Stimulated activated CD4-positive, alpha-beta T cell treated with anti-CD3 and anti-CD28 coated beads, TNF-alpha, amount 100 ng/mL, for 48 hours (primary cell): ENCODE measurements around the gene HOXA6.

Source experiments
- DNase-seq, 3 donors: peaks; one replicate each; pipeline ENCODE4 v3.0.0-alpha.2; 2020; ENCODE audit warnings: low read depth in 3 of 3

The HOXA6 gene

DNA sequence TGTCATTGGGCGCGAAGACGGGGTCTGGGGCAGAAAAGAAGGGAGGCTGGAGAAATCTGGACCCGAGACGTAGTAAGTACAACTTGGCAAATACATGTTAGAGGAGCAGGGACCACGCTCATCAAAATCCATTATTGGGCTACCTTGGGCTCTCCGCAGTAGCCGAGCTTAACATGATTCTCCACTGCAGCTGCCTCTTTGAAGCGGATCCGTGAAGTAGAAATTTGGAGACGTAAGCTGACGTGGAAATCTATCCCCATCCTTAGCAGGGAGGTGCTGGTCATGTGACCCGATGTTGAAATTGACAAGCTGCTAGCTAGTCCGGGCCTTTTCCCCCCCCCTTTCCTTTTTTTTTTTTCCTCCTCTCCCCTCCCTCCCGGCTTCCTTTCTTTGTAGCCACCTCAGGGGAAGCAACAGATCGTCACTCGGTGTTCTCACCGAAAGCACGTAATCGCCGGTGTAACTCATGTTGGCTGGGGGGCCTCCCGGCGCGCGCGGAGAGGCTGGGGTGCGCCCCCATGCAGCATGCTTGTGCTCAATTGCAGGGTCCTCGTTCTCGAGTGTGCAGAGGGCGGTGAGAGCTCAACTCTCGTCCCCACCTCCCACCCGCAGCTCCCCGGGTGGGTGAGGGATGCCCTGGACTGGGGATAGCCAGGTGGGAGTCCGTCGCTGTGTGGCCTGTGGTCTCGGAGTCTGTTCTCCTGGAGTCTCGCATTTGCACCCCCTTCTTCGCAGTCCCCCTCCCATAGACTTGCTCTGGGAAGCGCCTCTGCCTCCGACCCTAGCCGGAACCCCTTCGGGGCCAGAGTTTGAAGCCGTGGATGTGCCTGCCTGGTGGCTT lies 37.7 kb upstream of the HOXA6 start, which contains the start of gene HOXA11:
TSS of gene HOXA11 (minus strand) at position 220 of the 841 bp plus-strand sequence. CDS start at position 132, 88 bp downstream.
- DNase-seq: no peak

- DNase-seq: no peak
These were observed 36.9 kb upstream of the HOXA6 start for GRCh38 chr7:27184337-27185012.

GRCh38 chr7:27183682-27184336 lies 36.2 kb upstream of the HOXA6 start:
- no peak for DNase-seq

GRCh38 chr7:27182861-27183681 lies 35.5 kb upstream of the HOXA6 start:
- no peak for DNase-seq

GRCh38 chr7:27182285-27182841 lies 34.8 kb upstream of the HOXA6 start:
- no peak for DNase-seq

- no peak for DNase-seq
These were observed 34.3 kb upstream of the HOXA6 start for GRCh38 chr7:27181795-27182275.

- DNase-seq: no peak
These were observed 33.2 kb upstream of the HOXA6 start for GRCh38 chr7:27180431-27181420.

- peak in 2 of 3 donors; percentile 51 to 58 for DNase-seq
These were observed 32.2 kb upstream of the HOXA6 start for GRCh38 chr7:27179503-27180430.

DNA sequence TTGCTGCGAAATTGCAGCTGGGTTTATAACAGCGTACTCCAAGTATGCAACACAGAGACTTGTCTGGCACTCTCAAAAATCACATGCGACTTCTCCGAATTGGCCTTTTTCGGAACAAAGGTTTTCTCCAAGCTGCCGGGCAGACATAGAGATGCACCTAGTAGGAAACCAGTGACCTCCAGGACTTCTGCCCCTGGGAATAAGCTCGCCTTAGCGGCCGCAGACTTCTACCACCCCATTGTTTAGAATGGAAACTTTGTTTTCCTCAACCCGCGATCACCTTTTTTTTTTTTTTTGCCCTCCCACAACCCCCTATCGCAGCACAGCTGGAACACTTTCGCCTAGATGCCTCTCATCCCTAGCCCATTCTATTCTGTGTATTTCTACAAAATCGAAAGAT lies 31.5 kb upstream of the HOXA6 start:
- no peak for DNase-seq

- no peak for DNase-seq
These were observed 30.8 kb upstream of the HOXA6 start for GRCh38 chr7:27178366-27178765.

DNA sequence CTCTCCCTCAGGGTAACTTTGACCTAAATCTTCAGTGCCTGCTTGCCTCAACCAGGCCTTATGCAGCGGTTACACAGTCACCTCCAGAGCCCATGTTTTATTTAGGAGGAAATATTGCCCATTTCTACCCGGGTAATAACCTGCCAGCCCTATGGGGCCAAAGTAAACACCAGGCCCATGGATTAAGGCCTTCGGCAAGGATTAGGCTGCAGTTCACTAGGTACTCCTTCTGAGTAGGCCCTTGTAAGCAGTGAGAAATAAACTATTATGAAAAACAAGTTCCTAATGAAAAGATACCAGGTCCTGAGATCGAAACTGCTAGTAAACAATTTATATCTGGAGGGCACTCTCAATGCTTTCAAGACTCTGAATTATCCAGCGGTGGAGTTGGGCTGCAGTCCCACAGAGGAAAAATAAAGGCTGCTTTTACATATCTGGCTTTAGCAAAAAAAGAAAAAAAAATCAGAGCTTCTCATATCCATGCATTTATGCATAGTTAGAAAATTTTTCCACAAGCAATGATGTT lies 30.3 kb upstream of the HOXA6 start:
- DNase-seq: no peak

DNA sequence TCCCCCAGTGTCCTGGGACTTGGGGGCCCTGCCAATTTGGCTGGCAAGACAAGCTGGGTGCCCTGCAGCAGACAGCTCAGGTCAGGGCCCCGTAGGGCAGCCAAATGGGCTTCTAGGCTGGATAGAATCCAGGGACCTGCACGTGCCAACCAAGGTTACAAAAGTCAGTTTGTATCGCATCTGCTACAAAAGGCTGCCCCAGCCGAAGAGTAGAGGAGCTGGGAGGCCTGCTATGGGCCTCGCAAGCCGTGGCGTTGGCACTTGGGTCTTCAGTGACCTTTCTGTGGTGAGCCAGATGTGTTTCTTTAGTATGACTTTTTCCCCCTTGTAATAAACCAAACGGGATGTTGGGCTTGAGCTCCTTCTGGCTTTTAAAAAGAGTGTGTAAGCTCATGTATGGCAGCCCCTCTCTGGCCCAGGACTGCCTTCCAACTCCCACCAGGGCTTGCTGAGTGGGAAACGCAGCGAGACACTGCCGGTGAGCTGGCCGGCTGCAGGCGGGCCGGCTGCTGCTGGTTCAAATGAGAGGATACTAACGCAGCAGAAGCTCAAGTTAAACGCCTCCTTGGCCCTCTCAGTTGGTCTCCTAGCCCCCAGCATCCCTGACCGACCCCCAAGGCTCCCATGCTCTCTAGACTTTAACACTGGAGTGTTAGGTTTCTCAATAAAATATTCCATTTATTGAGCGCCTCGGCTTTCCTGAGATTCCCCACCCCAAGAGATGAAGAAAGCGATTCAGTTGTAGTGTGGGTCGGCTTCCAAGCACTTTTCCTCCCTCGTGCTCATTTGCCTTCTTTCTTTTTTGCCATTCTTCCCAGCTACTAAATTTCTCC lies 29.6 kb upstream of the HOXA6 start:
- no peak for DNase-seq

- no peak for DNase-seq
These were observed 28.9 kb upstream of the HOXA6 start for GRCh38 chr7:27176524-27176845.

GRCh38 chr7:27175626-27176523 lies 28.3 kb upstream of the HOXA6 start:
- DNase-seq: no peak

DNA sequence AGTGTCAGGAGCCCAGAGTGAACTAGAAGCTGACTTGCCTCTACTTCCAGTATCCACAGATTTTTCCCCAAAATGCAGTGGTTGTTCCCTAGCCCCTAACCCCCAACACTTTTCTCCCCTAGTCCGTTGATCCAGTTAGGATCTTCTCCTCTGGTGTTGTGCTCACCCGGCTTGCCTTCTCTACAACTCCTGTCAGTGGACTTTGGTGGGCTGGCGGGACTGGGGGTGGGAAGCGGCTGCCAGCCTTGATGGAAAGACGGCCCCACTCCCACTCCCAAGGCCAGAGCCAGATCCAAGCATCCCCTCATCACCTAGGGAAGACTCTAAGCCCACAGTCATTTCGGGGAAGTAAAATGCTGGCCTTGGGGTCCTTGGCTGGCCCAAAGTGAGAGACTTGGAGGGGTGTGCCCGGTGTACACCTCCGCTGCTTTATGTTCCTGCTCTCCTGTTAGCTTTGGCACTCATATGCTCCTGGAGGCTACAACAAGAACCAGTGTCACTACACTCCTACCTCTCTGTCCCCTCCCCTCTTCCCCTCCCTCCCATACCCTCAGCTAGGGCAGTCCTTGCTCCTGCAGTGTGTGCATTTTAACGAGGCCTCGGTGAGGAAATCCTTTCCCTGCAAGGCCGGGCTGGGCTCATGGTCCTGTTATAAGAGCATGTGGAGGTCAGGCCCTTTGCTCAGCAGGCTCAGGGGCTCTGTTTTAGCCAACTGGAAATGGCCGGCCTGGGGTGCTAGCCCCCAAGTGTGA lies 27.5 kb upstream of the HOXA6 start:
- DNase-seq: no peak
